Measurements from ENCODE around the gene PTPRN2.
"Not testable (repeated sequence)": the region's sequence is repeated elsewhere in the genome, so short reads cannot be mapped to it uniquely, and the experiment has no call there.

The PTPRN2 gene

DNA sequence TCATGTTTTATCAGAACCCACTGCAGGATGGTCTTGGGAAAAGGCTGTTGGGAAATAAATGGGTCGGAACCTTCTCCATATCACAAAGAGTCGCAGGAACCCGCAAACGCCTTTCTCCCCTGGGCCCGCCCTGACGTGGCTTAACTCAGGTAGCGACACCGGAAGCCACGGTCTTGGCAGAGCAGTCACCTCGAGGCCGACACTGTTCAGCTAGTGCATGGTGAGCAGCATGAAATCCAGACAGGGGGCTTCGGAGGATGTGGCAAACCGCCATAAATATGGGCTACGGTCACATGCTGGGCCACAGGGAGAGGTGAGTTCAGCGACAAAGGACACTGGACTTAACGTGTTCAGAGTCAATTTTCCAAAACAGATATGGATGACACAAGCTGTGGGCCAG, 421.9 kb downstream of the PTPRN2 start:
- intact Hi-C loops (cut with DNase I), result no loop called here

DNA sequence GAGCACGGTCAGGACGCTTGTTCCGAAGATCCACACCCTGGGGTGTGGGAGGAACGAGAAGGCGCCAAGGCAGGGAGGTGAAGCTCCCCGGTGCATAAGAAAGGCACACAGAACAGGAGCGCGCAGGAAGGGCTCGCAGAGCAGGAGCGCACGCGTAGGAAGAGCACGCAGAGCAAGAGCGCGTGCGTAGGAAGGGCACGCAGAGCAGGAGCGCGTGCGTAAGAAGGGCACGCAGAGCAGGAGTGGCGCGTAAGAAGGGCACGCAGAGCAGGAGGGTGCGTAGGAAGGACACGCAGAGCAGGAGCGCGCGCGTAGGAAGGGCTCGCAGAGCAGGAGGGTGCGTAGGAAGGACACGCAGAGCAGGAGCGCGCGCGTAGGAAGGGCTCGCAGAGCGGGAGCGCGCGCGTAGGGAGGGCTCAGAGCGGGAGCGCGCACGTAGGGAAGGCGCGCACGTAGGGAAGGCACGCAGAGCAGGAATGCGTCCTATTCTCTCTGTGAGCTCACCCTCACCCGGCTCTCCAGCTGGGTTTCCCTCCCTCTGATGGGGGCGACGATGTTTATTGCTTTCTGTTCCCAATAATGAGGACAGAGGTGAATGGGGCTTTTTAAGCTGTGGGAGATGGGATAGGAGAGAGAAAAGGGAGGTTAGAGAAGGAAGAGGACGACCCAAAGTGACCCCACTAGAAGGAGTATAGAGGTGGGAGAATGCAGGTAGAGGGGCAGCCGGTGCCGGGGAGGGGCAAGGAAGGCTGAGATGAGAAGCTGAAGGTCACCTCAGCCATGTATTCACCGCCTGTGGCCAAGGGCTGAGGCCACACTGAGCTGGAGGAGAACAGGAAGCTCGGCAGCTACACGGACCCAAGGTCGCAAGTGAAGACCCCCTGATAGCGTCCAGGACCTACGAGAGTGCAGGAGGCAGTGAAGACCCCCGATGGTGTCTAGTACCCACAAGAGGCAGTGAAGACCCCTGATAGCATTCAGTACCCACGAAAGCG, 423.2 kb downstream of the PTPRN2 start:
- peak in 41 of 42 donors; percentile 19 to 93 (median 65) for DNase-seq
- intact Hi-C loops (cut with DNase I), result no loop called here

More for the DNA sequence above, 421.9 kb downstream of the PTPRN2 start:
- DNase-seq, result no peak

DNA sequence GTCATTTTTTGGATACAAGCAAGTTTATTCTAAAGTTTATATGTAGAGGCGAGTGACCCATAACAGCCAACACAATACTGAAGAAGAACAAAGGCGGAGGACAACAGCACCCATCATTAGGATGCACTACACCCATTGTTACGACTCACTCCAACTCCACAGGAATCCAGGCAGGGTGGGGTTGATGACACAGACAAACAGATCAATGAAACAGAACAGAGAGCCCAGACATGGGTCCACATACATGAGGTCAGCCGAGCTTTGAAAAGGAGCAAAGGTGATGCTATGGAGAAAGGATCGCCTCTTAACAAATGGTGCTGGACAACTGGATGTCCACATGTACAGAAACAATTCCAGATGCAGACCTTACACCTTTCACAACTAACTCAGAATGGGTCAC, 426.4 kb downstream of the PTPRN2 start:
- no peak for DNase-seq
- intact Hi-C loops (cut with DNase I), result no loop called here

DNA sequence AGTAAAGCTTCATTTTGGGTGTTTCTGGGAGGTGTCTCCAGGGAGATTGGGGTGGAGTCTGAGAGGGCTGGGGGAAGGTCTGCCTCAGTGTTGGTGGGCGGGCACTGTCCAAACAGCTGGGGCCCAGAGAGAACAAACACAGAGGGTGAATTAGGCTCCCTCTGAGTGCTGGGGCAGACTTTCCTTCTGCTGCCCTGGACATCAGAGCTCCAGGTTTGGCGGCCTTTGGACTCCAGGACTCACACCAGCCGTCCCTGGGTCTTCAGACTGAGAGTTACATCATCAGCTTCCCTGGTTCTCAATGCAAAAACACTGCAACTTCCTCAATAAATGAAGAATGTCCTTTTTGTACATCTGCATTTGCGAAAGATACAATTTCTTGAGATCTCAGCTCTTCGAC, 427.4 kb downstream of the PTPRN2 start:
- DNase-seq, result no peak

DNA sequence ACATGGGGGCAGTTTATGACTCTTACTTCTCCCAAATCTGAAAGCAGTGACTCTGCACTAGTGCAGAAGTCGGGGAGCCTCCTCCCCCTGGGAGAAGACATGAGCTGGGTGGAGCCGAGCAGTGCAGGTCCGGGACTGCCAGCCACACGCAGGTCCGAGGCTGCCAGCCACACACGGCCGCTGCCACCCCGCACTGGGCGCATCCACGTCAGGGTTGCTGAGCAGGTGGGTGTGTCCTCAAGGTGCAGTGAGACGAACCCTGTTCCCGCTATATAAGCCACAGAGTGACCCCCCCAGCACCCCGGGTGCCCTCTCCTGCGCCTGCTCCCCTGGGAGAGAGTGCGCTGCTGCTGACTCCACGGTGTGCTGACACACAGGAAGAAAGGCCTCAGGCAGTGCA, 430.2 kb downstream of the PTPRN2 start:
- peak in 1 of 42 donors; percentile 38 for DNase-seq
- intact Hi-C loops (cut with DNase I), result no loop called here

More for the DNA sequence above, 427.4 kb downstream of the PTPRN2 start:
- intact Hi-C loops (cut with DNase I), result no loop called here

DNA sequence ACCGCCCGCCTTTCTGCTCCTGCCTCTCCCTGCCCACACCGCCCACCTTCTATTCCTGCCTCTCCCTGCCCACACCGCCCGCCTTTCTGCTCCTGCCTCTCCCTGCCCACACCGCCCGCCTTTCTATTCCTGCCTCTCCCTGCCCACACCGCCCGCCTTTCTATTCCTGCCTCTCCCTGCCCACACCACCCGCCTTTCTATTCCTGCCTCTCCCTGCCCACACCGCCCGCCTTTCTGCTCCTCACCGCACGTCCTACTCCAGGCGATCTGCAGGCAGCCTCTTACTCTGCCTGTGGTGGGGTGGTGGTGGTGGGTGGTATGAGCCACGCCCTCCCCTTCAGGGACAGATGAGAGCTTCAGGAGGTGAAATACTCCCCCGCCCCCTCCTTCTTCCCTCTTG, 436.4 kb downstream of the PTPRN2 start:
- peak in 37 of 42 donors; percentile 17 to 87 (median 56) for DNase-seq

DNA sequence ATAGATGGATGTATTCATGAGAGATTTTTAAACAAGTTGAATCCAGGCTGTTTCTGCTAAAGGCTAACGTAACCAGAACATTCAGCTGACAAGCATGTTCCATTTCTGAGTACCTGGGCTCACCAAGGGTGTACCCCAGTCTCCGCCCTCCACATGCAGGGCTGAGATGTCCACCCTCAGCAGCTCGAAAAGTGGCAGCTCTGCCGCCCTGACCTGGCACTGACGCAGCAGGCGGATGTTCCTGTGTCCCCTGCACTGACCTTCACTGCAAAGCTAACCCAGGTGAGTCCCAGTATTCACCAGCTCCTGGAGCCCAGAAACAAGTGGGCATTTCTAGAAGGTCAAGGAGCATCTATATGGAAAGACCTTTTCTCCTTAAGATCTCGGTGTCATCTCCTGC, 437.4 kb downstream of the PTPRN2 start:
- DNase-seq, result no peak
- intact Hi-C loops (cut with DNase I), result no loop called here

More for the DNA sequence above, 436.4 kb downstream of the PTPRN2 start:
- intact Hi-C loops (cut with DNase I), result not testable (repeated sequence)

DNA sequence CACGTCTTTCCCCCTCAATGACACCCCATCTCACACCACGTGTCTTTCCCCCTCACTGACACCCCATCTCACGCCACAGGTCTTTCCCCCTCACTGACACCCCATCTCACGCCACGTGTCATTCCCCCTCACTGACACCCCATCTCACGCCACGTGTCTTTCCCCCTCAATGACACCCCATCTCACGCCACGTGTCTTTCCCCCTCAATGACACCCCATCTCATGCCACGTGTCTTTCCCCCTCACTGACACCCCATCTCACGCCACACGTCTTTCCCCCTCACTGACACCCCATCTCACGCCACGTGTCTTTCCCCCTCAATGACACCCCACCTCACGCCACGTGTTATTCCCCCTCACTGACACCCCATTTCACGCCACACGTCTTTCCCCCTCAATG, 440.2 kb downstream of the PTPRN2 start:
- DNase-seq; intact Hi-C loops (cut with DNase I): not testable (repeated sequence)

DNA sequence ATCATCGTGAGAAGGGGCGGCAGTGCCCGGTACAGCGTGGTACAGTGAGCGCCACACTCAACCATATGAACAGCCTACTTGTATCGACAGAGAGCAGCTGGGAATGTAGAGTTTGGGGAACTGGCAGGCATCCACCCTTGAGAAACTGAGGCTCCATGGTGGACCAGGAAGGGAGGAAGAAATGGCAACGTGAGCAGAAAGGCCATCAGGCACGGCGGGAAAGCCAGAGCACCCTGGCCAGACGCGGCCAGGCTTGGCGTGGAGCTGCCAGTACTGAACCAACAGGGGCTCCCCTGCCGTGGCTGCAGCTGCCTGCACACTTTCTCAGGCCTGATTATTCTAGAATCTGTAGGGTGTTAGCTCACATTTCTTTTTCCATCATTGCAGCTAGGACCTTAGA, 442.3 kb downstream of the PTPRN2 start:
- intact Hi-C loops (cut with DNase I), result no loop called here

DNA sequence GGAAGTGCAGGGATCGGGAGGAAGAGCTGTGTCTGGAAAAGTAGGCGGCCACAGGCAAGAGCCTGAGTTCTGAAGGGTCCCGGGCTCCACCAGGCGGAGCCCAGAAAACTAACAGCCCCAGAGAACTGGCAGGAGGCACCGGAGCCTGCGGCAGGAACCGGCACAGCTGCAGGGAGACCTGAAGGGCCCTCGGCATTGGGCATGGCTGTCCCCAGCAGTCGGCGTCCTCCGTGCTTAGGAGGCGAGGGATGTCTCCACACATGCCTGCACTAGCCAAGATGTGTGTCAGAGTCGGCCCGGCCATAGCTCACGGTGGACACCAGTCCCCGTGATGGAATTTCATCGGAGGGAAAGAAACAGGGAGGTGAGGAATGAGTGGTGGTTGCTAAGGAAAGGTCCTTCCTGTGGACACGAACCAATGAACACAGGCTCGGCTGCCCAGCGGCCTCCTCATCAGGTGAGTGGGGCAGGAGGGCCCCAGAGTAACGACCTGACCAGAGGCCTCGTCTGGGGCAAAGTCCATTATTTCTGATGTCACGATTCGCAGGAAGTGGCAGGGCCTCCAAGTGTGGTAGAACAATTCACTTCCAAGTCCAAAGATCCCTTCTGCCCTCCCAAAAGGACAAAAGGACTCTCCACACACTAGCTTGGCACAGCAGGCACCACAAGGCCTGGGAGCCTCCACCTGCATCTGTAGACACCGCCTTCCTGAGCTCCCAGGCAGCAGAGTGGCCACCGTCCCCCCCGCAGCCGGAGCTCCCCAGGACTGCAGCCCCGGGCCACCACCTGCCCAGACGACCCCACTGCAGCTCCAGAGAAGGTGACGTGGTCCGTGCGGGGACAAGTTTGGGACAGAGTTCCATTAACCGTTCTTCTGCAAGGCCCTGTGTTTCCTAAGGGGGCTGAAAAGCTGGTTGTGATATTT, 444.2 kb downstream of the PTPRN2 start:
- intact Hi-C loops (cut with DNase I), result no loop called here
- DNase-seq, result peak in 1 of 42 donors; percentile 31

More for the DNA sequence above, 442.3 kb downstream of the PTPRN2 start:
- DNase-seq, result no peak

DNA sequence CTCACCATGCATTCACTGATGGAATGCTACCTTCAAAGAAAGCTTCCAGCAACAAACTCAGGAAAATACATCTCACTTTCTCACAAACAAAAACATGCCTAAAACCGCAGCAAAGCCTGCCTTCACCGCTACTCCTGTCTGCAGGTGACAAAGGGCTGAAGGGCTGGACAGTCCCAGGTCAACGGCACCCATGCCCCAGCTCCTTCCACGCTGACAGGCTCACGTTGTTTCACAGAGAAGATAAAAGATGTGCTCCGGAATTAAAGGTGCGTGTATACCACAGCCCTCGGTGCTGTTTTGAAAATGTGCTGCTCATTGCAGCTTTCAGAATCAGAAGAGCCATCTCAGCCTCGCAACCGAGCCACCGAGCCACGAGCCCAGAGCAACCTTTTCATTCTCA, 445.0 kb downstream of the PTPRN2 start:
- intact Hi-C loops (cut with DNase I), result no loop called here
- no peak for DNase-seq

DNA sequence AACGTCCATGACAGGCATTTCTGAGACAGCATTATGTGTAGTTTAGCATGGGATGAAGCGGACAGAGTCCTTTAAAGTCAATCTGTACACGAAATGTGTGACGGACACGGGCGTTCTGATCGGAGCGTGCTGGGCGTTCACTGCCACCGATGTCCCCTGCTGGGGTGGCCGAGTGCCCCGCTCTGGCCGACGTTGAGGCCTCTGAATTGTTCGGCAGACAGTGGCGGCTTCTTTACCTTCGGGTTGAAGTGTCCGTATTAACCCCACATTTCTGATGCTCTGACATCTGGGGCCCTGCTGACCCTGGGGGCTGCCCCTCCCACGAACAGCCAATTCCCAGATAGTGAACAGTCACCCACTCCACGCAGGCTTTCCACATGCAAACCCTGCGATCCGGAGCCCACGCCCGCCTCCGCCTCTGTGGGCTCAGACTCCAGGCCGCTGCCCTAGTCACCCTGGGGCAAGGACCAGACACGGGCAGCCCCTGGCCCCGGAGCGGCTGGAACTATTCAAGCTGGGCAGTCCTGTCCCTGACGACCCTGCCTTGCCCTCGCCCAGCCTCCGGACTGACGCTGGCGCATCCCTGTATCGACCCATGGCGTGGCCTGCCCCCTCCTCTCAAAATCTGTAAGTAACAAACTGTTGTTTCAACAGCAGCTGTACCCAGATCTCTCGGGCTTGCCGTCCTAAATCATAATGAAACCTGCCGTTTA, 445.7 kb downstream of the PTPRN2 start:
- intact Hi-C loops (cut with DNase I), result no loop called here
- DNase-seq, result peak in 1 of 42 donors; percentile 34

DNA sequence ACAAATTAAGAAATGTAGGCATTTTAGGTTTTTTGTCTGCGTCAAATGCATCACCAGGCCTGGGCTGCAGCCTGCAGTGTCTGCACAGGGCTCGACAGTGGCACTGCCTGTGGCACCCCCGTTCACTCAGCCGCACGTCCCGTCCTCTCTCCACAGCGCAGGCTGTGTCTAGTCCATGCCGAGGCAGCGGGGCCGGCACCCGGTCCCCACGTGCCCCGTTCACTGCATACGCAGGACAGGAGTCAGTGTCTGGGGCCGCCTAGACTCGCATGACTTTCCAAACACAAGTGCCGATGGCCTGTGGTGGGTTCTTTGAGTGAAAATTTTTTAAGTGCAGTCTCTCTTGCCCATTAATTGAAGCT, 446.4 kb downstream of the PTPRN2 start:
- intact Hi-C loops (cut with DNase I), result no loop called here
- no peak for DNase-seq

DNA sequence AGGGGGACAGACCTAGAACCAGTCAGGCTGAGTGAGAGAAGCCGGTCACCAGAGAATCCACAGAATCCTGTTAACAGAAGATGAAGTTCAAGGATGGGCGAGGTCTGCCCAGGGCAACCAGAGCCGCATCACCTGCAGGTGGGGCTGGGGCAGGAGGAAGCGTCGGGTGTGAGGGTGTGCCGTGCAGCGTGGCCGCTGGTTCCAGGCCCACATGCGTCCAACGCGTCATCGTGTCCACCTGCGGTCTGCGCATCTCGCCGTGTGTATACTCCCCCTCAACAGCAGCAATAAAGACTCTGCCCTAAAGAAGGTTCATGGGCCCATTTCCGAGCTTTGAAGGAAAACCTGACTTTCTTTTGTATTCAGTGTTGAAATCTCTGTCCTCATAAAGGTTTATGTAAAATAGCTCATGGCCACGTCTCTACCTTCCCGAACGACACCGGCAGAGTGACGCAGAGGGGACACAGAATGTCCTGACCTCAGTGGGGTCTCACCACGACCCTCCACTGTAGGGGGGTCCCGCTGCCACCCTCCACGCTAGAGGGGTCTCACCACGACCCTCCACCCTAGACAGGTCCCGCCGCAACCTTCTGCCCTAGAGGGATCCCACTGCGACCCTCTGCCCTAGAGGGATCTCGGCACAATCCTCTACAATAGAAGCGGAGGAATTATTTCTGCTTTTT, 446.9 kb downstream of the PTPRN2 start:
- peak in 1 of 42 donors; percentile 40 for DNase-seq
- intact Hi-C loops (cut with DNase I), result no loop called here

DNA sequence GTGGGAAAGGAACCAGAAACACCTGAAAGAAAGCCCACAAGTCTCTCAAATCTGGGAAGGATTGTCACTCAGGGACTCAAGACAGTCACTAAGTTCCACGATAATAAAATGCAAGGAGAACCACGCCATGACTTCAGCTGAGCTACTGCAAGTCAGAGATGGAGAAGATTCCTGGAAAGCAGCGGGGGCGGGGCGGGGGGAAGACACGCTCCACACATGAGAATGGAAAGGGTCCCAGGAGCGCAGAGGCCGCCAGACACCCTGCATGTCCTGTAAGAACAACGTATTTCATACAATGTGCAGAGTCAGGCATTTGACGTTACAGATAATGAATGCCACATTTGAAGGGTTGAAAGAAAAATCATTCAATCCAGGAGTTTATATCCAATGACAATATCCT, 448.1 kb downstream of the PTPRN2 start:
- peak in 1 of 42 donors; percentile 30 for DNase-seq
- intact Hi-C loops (cut with DNase I), result no loop called here

DNA sequence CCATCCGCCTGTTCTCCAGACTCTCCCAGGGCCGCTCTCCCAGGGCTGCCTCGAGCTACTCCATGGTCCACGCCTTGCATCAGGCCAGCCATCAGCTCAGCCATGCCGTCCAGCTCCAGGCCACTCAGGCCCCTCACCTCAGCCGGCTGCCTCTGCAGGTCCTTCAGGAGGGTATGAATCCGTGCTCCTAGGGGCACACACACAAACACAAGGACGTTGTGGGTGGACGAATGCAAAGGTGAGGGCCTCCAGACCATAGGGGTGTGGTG, 449.4 kb downstream of the PTPRN2 start:
- peak in 1 of 42 donors; percentile 43 for DNase-seq
- intact Hi-C loops (cut with DNase I), result no loop called here

DNA sequence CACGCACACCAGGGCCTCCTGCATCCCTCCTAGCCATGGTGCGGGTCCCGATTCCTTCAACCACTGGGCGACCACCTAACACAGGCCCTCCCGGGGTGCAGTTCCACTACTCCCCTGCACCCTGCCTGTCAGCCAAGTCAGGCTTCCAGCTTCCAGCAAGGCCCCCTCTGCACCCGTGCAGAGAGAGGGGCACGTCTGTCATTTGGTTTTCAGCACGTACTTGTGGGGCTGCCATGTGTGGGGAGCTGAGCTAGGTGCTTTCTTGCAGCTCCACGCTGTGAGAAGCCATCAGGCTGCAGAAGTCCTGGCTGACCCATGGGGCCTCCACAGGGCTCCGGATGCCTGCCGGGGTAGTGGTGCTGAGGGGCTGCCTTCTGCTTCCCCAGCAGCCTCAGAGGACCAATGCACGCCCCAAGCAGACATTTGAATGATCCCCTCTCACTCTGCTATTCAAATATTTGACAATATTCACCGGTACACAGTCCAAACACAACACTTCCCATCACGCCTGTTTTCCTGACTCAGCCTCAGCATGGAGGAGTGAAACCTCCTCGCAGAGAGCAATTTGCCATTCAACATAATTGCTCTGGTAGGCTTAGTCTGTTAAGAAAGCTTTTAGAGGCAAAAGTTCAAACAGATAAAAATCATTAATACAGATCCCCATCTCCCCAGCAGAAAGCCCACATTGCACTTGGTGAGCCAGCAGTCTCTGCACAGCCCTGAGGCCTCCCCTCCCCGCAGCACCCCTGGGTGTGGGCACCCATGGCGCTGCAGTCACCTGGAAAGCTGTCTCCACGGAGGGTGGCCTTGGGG, 449.9 kb downstream of the PTPRN2 start:
- intact Hi-C loops (cut with DNase I), result no loop called here
- peak in 10 of 42 donors; percentile 20 to 70 (median 48) for DNase-seq

DNA sequence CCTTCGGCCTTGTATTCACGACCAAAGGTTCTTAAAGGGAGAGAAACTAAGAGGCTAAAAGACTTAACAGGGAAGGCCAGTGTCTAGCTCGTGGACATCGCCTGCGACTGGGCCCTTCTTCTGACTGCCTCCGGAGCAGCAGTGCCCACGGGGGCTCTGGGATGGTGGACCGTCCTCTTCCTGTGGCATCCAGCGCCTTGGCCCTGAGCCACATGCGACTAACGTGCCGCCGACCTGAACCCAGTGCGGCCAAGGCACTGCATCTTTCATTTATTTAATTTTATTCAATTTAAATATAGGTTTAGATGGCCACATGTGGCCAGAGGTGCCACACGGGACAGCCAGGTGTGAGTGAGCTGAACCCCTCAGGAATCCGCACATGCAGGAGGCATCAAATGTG, 451.7 kb downstream of the PTPRN2 start:
- intact Hi-C loops (cut with DNase I), result no loop called here

More for the DNA sequence above, 451.7 kb downstream of the PTPRN2 start:
- peak in 2 of 42 donors; percentile 13 to 32 for DNase-seq

Measured in head of caudate nucleus (tissue), 42 donors.